HK-2 (cell line): ENCODE results near the gene TRPM2.
"Not testable (repeated sequence)": the region's sequence is repeated elsewhere in the genome, so short reads cannot be mapped to it uniquely, and the experiment has no call there.

Experiments used
- DNase-seq: peaks from one replicate; pipeline ENCODE4 v3.0.0-alpha.2; 2018; ENCODE audit not compliant: unreplicated experiment

TRPM2 gene

GRCh38 chr21:44375281-44375651, 21.8 kb downstream of the TRPM2 start:
- no peak for DNase-seq

GRCh38 chr21:44375761-44376241, 22.4 kb downstream of the TRPM2 start:
- DNase-seq = no peak

- no peak for DNase-seq
Measured at GRCh38 chr21:44376606-44377005, 23.2 kb downstream of the TRPM2 start.

GRCh38 chr21:44377201-44377921, 23.9 kb downstream of the TRPM2 start:
- DNase-seq = no peak

- DNase-seq = no peak
Measured at GRCh38 chr21:44377922-44378645, 24.7 kb downstream of the TRPM2 start.

GRCh38 chr21:44378646-44379514, 25.5 kb downstream of the TRPM2 start:
- DNase-seq = no peak

- no peak for DNase-seq
Measured at GRCh38 chr21:44379515-44379848, 26.1 kb downstream of the TRPM2 start.

GRCh38 chr21:44379991-44380865, 26.8 kb downstream of the TRPM2 start:
- DNase-seq = no peak

- no peak for DNase-seq
Measured at GRCh38 chr21:44380876-44381275, 27.5 kb downstream of the TRPM2 start.

- no peak for DNase-seq
Measured at GRCh38 chr21:44381874-44382273, 28.5 kb downstream of the TRPM2 start.

- no peak for DNase-seq
Measured at GRCh38 chr21:44382536-44382935, 29.1 kb downstream of the TRPM2 start.

GRCh38 chr21:44383216-44383615, 29.8 kb downstream of the TRPM2 start:
- no peak for DNase-seq

- no peak for DNase-seq
Measured at GRCh38 chr21:44384968-44385367, 31.5 kb downstream of the TRPM2 start.

GRCh38 chr21:44389335-44389734, 35.9 kb downstream of the TRPM2 start:
- no peak for DNase-seq

GRCh38 chr21:44390886-44391285, 37.5 kb downstream of the TRPM2 start:
- no peak for DNase-seq

GRCh38 chr21:44391345-44392091, 38.1 kb downstream of the TRPM2 start:
- no peak for DNase-seq

- no peak for DNase-seq
Measured at GRCh38 chr21:44392185-44392584, 38.8 kb downstream of the TRPM2 start.

- DNase-seq = no peak
Measured at GRCh38 chr21:44392916-44393315, 39.5 kb downstream of the TRPM2 start.

GRCh38 chr21:44394733-44395132, 41.3 kb downstream of the TRPM2 start:
- no peak for DNase-seq

GRCh38 chr21:44395260-44395659, 41.8 kb downstream of the TRPM2 start:
- DNase-seq = no peak

GRCh38 chr21:44396803-44397202, 43.4 kb downstream of the TRPM2 start:
- DNase-seq = not testable (repeated sequence)
